Epithelial cell of prostate (primary cell): ENCODE data around the gene TSKU.
"Not testable (repeated sequence)": the region's sequence is repeated elsewhere in the genome, so short reads cannot be mapped to it uniquely, and the experiment has no call there.

Experiments used
- DNase-seq: peaks from one replicate; pipeline ENCODE4 v3.0.0-alpha.2; 2011; ENCODE audit warnings: low read depth, low spot score
- H3K27ac ChIP-seq: fragments of 450-650 bp; 2 replicates; pipeline ENCODE4 v1.5.1; 2017; ENCODE audit warnings: mild to moderate bottlenecking

The TSKU gene

DNA sequence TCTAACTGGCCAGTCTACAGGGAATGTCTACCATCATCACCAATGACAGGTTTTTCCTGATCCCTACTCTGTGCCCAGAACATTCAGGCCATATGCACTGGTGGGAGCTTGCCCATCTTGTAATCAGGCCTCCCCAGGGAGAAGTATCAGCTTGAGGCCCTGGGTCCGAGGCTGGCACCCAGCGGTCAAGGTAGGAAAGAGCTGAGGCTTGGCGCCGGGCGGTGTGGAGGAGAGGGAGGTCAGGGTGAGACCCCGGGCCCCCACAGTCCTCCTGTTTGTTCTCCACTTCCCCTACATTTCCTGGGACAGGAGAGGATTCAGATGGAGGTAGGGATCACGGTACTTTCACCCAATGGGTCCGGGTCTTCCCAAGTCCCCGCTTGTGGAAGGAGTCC is 15.5 kb downstream of the TSKU start:
- DNase-seq, result no peak
- H3K27ac ChIP-seq, result no peak overlapping the region

DNA sequence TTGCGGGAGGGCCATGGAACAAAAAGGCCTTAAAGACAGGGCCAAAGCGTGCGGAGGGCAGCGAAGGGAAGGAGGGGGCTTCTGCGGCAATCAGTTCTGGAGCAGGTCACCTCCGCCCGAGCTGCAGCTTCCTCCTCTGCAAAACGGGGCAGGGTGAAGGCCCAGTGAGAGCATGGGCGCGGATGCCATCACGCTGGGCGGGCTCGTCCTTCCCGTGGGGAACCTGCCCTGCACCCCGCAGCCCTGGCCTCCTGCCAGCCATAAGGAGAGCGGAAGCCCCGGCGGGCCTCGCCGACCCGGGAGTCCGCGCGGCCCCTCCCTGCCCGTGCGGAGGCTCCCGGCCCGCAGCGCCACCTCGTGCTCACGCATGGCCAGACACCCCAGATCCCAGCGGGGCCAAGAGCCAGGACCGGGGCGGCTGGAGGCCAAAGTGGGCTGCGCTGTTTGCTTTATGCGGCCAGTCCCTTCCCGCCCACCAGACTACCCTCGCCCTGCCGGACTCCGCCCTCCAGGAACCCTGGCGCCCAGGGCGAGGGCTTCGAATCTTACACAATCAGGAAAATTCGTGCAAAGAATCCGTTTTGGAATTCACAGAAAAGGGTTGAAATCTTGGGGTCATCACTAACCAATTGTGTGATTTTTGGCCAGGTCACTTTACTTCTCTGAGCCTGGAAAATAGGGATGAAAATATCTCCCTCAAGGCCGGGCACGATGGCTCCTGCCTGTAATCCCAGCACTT is 16.1 kb downstream of the TSKU start:
- H3K27ac ChIP-seq, result no peak overlapping the region
- DNase-seq, result no peak

DNA sequence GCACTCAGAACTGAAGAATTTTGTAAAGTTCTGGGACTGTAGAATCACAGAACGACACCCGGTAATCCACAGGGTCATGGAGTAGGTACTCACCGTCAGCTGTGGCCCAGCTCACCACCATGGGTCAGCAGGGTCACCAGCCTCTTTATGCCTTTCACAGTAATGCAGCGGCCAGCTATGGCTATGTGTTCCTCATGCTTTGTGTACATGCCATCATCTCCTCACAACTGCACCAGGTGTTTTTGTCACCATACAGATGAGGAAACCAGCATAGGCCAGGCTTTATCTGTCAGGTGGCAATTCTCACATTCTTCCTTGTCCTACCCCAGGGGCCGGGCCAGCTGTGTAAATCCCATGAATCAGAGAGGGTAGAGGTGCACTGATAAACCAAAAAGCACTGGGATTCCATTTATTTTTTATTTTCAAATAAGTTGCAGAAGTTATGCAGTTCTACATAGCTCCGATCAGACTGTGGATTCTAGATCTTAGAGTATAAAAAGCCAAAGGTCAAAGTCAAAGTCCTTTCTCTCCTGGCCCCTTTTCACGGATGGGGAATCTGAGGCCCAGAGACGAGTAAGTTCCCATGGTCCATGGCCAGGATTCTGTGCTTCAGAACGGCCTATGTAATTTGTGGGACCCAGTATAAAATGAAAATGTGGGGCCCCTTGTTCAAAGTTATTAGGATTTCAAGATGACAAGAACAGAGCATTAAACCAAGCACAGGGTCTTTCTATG is 17.5 kb downstream of the TSKU start:
- no peak overlapping the region for H3K27ac ChIP-seq
- DNase-seq, result no peak

DNA sequence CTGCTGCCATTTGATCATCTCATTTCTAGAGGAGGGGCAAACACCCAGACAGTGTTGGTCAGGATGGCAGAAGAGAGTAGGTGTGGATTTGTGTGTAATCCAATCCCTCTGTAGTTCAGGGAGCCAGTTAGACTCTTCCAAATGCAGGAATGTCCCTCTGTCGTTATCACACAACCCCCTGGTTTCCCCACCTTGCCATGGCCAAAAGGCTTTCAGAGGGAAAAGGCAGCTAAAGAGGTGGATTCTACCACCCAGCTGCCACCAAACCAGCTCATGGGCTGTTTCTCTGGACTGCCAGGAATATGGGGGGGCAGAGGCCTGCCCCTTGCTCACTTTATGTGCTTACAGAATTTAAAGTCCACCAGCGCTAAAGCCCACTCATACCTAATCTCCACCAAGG is 18.1 kb downstream of the TSKU start:
- DNase-seq, result no peak
- no peak overlapping the region for H3K27ac ChIP-seq

DNA sequence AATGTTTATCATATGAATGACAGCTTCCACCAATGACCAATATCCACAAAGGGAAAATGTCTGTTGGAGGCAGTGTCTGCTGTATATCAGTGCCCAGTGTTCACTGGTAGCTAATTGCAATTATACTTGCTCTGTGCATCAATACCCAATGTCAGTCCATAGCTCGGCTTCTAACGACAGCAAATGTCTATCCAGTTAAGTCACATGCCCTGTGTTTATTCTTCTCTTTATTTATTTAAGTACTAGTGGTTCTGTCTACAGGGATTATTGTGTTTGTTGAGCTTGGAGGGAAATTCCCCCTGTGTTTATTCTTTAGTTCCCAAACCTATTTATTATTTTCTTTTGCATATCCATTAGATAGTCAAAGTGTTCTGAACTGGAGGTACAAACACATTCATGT is 18.6 kb downstream of the TSKU start:
- no peak for DNase-seq
- no peak overlapping the region for H3K27ac ChIP-seq

DNA sequence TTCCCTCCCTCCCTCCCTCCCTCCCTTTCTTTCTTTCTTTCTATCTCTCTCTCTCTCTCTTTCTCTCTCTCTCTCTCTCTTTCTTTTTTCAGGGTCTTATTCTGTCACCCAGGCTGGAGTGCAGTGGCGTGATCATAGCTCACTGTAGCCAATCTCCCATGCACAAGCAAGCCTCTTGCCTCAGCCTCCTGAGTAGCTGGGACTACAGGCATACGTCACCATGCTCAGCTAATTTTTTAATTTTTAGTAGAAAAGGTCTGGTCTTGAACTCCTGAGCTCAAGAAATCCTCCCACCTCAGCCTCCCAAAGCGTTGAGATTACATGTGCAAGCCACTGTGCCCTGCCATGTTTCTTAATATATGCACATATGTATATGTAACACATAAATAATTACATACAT is 19.0 kb downstream of the TSKU start:
- DNase-seq, result no peak
- H3K27ac ChIP-seq, result no peak overlapping the region

DNA sequence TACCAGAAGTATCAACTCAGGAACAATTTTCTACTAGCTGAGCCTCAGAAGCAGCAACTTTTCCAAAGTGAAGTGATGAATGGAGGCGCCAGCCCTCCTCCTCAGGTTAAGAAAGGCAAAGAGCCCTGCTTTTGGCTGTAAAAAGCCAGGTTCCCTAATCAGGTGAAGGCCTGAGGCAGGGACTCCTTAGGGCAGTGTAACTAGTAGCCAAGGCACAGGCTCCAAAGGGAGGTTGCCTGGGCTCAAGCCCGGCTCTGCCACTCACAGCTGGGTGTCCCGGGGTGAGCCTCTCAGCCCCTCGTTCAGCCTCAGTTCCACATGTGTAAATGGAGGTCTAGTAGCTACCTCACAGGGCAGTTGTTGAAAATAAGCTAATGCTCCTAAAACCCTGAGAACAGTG is 19.5 kb downstream of the TSKU start:
- H3K27ac ChIP-seq, result no peak overlapping the region
- no peak for DNase-seq

DNA sequence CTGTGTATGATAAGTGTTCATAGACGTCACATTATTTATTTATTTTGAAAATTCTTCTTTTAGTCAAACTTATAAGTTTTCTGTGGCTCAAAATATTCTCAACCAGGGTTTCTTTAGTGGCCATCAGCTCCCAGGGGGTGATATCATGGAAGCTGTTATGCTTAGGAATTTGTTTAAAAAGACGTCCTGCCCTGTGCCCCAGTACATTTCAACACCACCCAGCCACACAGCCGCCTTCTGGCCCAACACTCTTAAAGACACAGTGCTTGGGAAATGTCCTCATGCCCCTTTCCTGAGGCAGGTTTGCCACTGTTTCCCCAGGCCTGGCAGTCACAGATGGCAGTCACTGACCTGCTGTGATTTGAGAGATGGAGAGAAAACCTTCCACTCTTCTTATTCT is 19.9 kb downstream of the TSKU start:
- H3K27ac ChIP-seq, result no peak overlapping the region
- DNase-seq, result no peak

DNA sequence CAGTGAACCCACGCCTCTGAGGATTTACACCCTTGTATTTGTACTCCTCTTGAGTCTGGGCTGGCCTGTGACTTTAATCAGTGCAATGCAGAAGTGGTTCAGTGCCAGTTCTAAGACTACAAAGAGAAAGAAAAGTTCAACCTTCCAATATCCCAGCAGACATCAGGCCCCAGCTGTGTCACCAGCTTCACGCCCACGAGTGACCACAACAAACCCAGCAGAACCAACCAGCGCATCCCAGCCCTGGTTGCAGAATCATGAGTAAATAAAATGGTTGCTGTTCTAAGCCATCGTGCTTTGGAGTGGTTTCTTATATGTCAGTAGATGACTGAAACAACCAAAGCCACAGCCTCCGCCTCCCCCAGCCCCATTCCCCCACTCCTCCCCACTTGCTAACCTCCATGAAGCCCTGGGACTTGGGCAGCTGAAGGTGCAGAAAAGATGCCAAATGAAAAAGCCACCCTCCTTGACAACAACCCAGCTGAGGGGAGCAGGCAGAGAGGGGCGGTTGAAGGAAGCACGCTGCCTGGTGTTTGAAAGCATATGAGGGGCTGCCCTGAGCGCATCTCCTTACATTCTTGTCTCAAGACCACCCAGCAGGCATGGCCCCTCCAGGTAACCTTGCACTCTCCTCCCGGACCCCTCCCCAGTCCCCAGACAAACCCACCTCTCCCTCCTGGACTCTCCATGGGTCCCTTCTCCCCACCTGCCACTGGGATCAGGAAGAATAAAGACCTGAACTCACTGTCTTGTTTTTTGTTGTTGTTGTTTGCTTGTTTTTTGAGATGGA is 20.9 kb downstream of the TSKU start:
- no peak overlapping the region for H3K27ac ChIP-seq
- no peak for DNase-seq

DNA sequence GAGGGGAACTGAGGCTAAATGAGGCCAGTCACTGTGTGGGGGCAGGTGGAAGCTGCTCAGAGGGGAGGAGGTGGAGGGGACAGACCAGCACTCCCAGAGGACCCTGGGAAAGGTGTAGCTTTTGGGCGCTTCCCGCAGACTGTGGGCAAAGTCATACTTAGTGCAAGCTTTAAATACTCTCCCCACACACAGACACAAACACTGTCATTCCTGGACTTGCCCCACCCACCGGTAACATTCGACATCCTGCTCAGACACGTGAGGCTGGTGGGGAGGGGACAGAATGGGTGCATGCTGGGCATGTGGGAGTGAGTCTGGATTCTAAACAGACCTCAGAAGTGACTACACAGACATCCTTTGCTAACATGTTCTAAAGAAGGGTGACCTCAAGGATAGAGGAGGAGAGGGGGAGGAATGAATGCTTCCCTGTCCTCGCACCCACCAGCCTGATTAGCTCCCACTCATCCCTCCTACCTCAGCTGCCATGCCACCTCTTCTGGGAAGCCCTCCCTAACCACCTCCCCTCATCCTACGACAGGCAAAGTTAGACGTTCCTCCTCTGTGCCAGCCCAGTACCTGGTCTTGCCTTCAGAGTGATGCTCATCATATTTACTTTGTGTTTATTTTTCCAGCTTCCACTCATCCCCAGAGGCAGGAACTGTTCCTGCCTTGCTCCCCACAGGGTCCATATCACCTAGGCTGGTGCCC is 22.2 kb downstream of the TSKU start:
- H3K27ac ChIP-seq, result no peak overlapping the region
- DNase-seq, result no peak

DNA sequence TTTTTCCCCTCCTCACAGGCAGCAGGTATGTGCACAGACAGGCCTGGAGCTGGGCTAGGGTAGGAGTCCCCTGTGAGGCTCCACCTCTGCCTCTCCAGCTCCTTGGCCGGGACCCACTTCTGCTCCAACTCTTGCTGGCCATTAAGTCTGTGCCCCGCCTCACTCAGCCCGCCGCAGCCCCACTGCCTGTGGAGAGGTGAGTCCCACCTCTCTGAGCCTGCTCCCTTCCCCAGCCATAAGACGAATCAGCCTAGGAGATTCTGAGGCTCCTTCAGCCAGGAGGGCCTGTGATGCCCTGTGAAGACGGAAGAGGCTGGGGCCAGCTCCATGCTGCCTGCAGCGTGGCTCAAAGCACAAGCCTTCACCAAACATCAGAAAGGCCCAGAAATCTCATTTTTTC is 23.0 kb downstream of the TSKU start:
- H3K27ac ChIP-seq, result no peak overlapping the region
- no peak for DNase-seq

DNA sequence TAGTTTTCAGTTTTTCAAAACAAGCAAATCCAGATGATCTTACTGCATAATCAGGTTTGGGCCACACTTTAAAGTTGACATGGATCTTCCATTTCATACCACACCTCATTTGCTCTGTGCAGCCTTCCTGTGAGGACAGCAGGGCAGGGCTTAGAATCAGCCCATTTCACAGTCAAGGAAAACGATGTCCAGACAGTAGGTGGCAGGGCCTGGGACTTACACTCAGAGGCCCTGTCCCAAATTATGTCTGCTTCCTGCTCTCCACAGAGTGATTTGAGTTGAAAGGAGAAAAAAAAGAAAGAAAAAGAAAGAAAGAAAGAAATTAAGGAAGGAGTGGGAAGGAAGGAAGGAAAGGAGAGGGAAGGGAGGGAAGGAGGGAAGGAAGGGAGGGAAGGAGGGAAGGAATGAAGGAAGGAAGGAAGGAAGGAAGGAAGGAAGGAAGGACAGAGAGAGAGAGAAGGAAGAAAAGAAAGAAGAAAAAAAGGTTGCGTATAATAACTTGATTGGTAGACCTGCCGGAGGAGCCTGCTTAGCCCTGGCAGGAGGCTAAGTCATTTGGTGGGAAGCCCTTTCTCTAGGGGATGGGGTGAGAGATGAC is 23.6 kb downstream of the TSKU start:
- DNase-seq, result no peak
- no peak overlapping the region for H3K27ac ChIP-seq

DNA sequence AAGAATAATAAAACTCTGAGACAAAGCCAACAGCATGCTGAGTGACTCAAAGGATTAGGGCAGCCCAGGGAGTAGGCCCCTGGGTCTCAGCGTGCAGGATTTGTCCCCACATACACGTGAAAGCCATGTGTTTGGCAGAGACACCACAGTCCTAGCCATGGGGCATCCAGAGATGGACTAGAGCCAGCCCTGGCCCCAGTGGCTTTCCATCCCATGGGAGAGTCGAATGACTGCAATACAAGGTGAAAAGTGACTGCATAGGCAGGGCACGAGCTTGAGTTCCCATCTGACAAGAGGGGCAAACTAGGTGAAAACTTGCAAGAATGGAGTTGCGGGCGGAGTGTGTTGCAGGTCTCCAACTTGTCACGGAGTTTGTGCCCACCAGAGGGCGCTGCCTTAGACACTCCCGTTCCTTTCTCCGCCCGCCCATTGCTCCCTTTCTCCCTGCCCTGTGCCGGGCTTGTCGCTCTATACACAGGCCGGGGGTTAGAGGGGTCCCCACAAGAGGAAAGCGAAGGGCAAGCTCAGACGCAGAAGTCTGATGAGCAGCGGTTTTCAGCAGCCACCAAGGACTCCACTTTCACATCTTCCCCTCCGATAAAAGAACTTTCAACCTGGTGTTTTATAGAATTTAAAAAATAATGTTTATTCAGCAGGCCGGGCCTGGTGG is 24.2 kb downstream of the TSKU start:
- H3K27ac ChIP-seq, result no peak overlapping the region
- no peak for DNase-seq

DNA sequence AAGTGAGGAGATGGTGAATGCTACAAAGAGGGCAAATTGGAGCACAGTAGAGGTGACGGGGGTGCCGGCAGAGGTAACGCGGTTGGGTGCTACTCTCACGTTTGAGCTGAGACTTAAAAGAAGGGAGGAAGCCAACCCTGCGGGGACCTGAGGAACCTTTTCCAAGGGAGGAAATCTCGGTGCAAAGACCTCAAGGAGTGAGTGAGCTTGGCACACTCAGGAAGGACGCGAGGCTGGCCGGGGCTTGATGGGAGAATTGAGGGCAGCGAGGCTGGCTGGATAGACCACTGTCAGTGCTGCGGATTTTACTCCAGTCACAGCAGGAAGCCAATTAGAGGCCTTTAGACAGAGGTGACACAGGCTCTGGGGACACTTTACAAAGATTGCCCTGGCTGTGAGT is 25.0 kb downstream of the TSKU start:
- H3K27ac ChIP-seq, result no peak overlapping the region

DNA sequence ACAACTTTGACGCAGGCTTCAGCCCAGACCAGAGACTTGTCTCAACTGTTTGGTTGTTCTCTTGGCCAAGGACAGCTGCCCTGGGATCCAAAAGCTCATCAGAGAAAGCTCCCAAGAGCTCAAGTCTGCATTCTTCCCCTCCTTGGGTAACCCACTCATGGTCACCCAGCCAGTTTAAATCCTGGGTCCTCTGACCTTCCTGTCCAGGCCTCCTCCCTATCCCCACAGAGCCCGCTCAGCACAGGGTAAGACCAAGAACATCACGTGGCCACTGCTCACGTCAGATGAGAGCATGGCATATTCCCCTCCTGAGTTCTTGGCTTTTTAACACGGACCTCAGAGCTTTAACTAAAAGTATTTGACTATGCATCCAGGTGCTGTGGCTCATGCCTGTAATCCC is 25.8 kb downstream of the TSKU start:
- no peak for DNase-seq

More for the DNA sequence above, 25.0 kb downstream of the TSKU start:
- no peak for DNase-seq

DNA sequence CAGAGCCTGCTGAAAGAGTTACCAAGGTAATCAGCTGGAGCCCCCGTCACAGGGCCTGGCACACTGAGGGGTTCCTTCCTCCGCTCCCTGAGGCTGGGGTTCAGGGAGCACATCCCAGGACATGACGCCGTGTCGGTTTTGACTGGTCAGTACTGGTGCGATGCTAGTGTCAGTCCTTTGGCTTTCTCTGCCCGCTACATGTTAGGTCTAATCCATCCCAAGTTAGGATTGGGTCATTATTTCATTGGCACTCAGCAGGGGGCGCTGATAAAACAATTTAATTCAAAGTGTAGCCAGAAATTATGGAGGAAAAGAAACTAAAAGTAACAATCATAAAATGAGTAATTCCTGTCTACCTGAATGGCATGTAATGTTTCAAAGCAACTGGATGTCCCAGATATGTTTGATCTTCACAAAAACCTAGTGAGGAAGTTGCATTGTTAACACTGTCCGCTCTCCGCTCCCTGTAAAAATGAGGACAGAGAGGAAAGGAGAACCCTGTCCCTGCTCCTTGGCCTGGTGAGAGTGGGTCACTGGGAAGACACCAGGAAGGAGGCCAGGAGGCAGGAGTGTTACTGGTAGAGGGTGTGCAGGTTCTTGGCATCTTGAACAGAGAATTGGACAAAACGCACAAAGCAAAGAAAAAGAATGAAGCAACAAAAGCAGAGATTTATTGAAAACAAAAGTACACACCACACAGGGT is 27.1 kb downstream of the TSKU start:
- DNase-seq, result no peak
- no peak overlapping the region for H3K27ac ChIP-seq

More for the DNA sequence above, 25.8 kb downstream of the TSKU start:
- H3K27ac ChIP-seq, result no peak overlapping the region

DNA sequence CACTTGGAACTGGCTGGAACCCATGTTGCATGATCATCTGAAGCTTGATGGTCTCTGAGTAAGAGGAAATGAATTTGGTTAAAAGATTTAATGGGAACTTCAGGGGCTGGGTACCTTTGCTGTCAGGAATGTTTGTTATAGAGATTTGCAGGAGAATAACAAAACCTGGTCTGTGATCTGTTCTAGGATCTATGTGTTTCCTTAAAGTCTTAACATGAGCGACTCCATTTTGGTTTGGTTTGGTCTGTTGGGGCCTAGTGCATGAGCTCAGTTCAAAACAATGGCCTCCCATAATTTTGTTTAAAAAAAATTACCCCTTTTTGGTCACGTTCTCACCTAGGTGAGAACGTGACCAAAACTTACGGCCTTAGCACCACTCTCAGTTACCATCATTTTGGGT is 28.1 kb downstream of the TSKU start:
- no peak overlapping the region for H3K27ac ChIP-seq
- DNase-seq, result no peak

DNA sequence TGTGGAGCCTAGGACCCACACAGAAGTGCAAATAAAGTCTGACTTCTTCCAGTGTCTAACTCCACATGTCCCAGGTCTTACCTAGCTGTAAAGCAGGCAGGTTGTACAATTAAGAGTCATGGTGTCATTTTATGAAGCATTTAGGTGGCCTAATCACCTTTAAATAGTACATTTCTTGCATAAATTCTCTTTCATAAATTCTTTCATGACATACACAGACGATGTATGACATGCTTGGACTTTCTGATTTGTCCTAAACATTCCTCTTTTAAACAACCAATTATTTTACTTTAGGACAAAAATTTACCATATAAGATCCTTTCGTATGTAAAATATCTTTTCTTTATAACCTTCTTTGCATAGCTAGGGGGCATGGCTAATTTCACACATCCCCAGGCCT is 31.3 kb downstream of the TSKU start:
- DNase-seq, result no peak
- no peak overlapping the region for H3K27ac ChIP-seq

DNA sequence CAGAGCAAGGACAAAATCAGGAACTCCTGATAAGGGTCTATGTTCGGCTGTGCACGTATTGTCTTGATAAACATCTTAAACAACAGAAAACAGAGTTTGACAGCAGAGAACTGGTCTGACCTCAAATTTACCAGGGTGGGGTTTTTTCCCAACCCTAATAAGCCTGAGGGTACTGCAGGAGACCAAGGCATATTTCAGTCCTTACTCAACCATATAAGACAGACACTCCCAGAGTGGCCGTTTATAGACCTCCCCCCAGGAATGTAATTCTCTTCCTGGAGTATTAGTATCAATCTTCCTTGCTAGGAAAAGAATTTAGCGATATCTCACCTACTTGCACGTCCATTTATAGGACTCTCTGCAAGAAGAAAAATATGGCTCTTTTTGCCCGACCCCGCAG is 32.5 kb downstream of the TSKU start:
- DNase-seq, H3K27ac ChIP-seq: not testable (repeated sequence)
